K562 (cell line): ENCODE measurements around the gene SLC26A11. TPM values are rescaled to one million over a fixed set of nuclear protein-coding genes. Genes with fewer than 3 reads are reported as not detected.

Source experiments
- BHLHE40 ChIP-seq: IDR thresholded peaks from 2 replicates; pipeline ENCODE4 v1.6.1; 2011; ENCODE audit warnings: low read length, improper control_type of control experiment
- CCNT2 ChIP-seq: IDR thresholded peaks from 2 replicates; pipeline ENCODE4 v1.6.1; 2011; ENCODE audit warnings: borderline replicate concordance, low read depth, mild to moderate bottlenecking, moderate library complexity, mixed read lengths, low read length; ENCODE audit not compliant: insufficient read length; ENCODE audit errors: extremely low read depth
- DACH1 ChIP-seq: fragments of 450-650 bp; IDR thresholded peaks from 2 replicates; pipeline ENCODE4 v1.6.1; 2018; ENCODE audit not compliant: partially characterized antibody
- ELK1 ChIP-seq: sonication (generic); formaldehyde crosslinking; IDR thresholded peaks from 2 replicates; pipeline ENCODE4 v1.8.1; 2022; ENCODE audit warnings: missing genetic modification reagents
- POLR2A ChIP-seq: fragments of 450-650 bp; conservative IDR thresholded peaks from 2 replicates; pipeline ENCODE4 v1.6.1; 2016
- SMAD1 ChIP-seq: fragments of 150-350 bp; IDR thresholded peaks from 2 replicates; pipeline ENCODE4 v1.6.1; 2014; ENCODE audit warnings: low read length, low read depth; ENCODE audit not compliant: partially characterized antibody
- ZKSCAN8 ChIP-seq: fragments of 200-800 bp; sonication (Bioruptor generic); IDR thresholded peaks from 2 replicates; pipeline ENCODE4 v1.6.1; 2016; ENCODE audit warnings: missing genetic modification characterization, missing compliant biosample characterization
- ZNF696 ChIP-seq: fragments of 250-450 bp; sonication (Bioruptor Pico); conservative IDR thresholded peaks from 2 replicates; pipeline ENCODE4 v1.4.0; 2020; ENCODE audit warnings: mild to moderate bottlenecking, moderate library complexity
- polyA plus RNA-seq, 8 experiments: library from polyadenylated mRNA; depleted of rRNA in 4 of 8; stranded (reverse) in 5 of 8; unstranded in 3 of 8; fragments of >200 nt; fragmentation: Nextera tagmentation in 2 of 8; fragmentation: Illumina TruSeq in 1 of 8; extraction: Ambion mirVana in 2 of 8; extraction: Trizol in 1 of 8; gene quantifications; 2 replicates each; pipeline versions ENCODE4 v1.2.1 to v1.2.3, GENCODE V29; 2011 to 2014; ENCODE audit warnings: inconsistent platforms in 1 of 8, missing spikeins in 1 of 8
- total RNA-seq, 7 experiments: library from RNA; depleted of rRNA in 6 of 7; stranded (reverse); fragments of >200 nt in 6 of 7; fragmentation: Illumina TruSeq in 2 of 7; extraction: Trizol in 2 of 7; gene quantifications; 2 replicates each; pipeline versions ENCODE4 v1.2.1 to v1.2.3, GENCODE V29; 2011 to 2021; ENCODE audit warnings: low replicate concordance in 1 of 7
- TF ChIP-seq, protein P1 (sequence below): fragments of 250-450 bp; sonication (Bioruptor Pico); IDR thresholded peaks from 2 replicates; pipeline ENCODE4 v1.5.0; 2021
- TF ChIP-seq, protein P2 (sequence below): IDR thresholded peaks from 3 replicates; pipeline ENCODE4 v1.6.1; 2011; ENCODE audit warnings: borderline replicate concordance, mild to moderate bottlenecking, moderate library complexity; ENCODE audit not compliant: insufficient read length; ENCODE audit errors: extremely low read depth
- TF ChIP-seq, protein P3 (sequence below), 2 experiments: fragments of 450-650 bp; IDR thresholded peaks; 2 replicates each; pipeline ENCODE4 v1.6.1; 2018; ENCODE audit warnings: mild to moderate bottlenecking in 2 of 2, low read depth in 1 of 2; ENCODE audit not compliant: partially characterized antibody in 2 of 2

The SLC26A11 gene
- total and polyA plus RNA-seq, 9 of the 15 experiments (the other 6 are each of a cell fraction or from before 2014, with no cell fraction given) = 0.06 to 3.1 (median 1.2) TPM; not detected in 1

DNA sequence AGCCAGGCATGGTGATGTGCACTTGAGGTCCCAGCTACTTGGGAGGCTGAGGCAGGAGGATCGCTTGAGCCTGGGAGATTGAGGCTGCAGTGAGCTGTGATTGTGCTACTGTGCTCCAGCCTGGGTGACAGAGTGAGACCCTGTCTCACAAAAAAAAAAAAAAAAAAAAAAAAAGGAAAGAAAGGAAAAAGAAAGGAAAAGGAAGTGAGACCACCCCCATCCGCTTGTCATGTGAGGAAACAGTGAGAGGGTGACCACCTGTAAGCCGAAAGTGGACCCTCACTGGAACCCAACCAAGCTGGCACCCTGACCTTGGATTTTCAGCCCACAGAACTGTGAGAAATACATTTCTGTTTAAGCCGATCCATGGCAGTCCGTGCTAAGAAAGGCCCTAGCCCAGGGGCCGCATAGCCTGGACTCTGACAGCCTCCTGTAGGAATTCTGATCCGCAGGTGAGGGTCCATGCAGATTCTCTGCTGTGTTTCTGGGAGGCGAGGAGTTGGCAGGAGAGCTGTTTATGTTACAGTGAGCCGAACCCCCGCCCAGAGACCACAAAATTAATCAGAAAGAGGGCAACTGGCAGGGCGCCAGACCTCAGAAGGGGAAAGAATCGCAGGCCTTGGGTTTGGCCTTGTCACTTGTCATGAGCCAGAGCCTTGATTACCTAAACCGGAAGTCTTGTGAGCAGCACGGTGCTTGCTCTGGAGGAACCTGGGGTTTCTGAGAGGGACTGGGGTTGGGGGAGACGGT lies 1.0 kb upstream of the SLC26A11 start (continued):
- TF ChIP-seq, protein P1, sequence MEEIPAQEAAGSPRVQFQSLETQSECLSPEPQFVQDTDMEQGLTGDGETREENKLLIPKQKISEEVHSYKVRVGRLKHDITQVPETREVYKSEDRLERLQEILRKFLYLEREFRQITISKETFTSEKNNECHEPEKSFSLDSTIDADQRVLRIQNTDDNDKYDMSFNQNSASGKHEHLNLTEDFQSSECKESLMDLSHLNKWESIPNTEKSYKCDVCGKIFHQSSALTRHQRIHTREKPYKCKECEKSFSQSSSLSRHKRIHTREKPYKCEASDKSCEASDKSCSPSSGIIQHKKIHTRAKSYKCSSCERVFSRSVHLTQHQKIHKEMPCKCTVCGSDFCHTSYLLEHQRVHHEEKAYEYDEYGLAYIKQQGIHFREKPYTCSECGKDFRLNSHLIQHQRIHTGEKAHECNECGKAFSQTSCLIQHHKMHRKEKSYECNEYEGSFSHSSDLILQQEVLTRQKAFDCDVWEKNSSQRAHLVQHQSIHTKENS (CRISPR knock-in tag) = no peak
- peak; percentile 94 for TF ChIP-seq BHLHE40
- TF ChIP-seq ZKSCAN8 (CRISPR knock-in tag) = no peak
- TF ChIP-seq, protein P2, sequence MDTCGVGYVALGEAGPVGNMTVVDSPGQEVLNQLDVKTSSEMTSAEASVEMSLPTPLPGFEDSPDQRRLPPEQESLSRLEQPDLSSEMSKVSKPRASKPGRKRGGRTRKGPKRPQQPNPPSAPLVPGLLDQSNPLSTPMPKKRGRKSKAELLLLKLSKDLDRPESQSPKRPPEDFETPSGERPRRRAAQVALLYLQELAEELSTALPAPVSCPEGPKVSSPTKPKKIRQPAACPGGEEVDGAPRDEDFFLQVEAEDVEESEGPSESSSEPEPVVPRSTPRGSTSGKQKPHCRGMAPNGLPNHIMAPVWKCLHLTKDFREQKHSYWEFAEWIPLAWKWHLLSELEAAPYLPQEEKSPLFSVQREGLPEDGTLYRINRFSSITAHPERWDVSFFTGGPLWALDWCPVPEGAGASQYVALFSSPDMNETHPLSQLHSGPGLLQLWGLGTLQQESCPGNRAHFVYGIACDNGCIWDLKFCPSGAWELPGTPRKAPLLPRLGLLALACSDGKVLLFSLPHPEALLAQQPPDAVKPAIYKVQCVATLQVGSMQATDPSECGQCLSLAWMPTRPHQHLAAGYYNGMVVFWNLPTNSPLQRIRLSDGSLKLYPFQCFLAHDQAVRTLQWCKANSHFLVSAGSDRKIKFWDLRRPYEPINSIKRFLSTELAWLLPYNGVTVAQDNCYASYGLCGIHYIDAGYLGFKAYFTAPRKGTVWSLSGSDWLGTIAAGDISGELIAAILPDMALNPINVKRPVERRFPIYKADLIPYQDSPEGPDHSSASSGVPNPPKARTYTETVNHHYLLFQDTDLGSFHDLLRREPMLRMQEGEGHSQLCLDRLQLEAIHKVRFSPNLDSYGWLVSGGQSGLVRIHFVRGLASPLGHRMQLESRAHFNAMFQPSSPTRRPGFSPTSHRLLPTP = no peak
- peak; percentile 11 for TF ChIP-seq CCNT2
- no peak; the same call in 1 of the 2 replicates for TF ChIP-seq POLR2A
- peak; percentile 50 for TF ChIP-seq SMAD1
- TF ChIP-seq ELK1 = no peak
- TF ChIP-seq DACH1 = no peak
- TF ChIP-seq ZNF696 = no peak
- TF ChIP-seq, protein P3, sequence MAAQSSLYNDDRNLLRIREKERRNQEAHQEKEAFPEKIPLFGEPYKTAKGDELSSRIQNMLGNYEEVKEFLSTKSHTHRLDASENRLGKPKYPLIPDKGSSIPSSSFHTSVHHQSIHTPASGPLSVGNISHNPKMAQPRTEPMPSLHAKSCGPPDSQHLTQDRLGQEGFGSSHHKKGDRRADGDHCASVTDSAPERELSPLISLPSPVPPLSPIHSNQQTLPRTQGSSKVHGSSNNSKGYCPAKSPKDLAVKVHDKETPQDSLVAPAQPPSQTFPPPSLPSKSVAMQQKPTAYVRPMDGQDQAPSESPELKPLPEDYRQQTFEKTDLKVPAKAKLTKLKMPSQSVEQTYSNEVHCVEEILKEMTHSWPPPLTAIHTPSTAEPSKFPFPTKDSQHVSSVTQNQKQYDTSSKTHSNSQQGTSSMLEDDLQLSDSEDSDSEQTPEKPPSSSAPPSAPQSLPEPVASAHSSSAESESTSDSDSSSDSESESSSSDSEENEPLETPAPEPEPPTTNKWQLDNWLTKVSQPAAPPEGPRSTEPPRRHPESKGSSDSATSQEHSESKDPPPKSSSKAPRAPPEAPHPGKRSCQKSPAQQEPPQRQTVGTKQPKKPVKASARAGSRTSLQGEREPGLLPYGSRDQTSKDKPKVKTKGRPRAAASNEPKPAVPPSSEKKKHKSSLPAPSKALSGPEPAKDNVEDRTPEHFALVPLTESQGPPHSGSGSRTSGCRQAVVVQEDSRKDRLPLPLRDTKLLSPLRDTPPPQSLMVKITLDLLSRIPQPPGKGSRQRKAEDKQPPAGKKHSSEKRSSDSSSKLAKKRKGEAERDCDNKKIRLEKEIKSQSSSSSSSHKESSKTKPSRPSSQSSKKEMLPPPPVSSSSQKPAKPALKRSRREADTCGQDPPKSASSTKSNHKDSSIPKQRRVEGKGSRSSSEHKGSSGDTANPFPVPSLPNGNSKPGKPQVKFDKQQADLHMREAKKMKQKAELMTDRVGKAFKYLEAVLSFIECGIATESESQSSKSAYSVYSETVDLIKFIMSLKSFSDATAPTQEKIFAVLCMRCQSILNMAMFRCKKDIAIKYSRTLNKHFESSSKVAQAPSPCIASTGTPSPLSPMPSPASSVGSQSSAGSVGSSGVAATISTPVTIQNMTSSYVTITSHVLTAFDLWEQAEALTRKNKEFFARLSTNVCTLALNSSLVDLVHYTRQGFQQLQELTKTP (IDR thresholded peaks at IDR 0.05; ENCODE audit: low read depth in 1 of 2, partially characterized antibody in 2 of 2) = no peak
